ELF-1 (cell line): ENCODE measurements around the gene UBE2L3.
"Not testable (repeated sequence)": the region's sequence is repeated elsewhere in the genome, so short reads cannot be mapped to it uniquely, and the experiment has no call there.

ENCODE experiments used
- DNase-seq: peaks from one replicate; pipeline ENCODE4 v3.0.0-alpha.2; 2016; ENCODE audit warnings: low read depth, low spot score

UBE2L3 gene

DNA sequence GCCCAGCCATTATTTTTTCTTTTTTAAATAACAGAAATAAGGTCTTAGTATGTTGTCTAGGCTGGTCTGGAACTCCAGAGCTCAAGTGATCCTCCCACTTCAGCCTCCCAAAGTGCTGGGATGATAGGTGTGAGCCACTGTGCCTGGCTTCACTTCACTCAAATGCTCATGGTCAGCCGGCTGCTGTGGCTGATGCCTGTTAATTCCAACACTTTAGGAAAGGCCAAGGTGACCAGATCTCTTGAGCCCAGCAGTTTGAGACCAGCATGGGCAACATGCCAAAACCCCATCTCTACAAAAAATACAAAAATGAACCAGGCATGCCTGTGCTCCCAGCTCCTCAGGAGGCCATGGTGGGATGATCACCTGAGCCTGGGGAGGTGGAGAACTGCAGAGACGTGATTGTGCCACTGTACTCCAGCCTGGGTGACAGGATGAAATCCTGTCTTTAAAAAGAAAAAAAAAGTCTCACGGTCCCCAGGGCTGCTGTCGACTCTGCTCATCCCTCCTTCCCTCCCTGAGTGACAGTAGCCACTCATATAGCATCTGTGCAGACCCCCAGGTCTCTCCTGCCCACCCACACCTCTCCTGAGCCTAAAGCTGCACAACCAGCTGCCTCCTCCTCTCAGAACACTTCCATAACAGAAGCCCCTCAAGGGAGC, 58.7 kb downstream of the UBE2L3 start:
- no peak for DNase-seq

GRCh38 chr22:21626735-21627469, 59.4 kb downstream of the UBE2L3 start:
- DNase-seq, result no peak

- no peak for DNase-seq
Measured at GRCh38 chr22:21628386-21629254, 61.1 kb downstream of the UBE2L3 start.

DNA sequence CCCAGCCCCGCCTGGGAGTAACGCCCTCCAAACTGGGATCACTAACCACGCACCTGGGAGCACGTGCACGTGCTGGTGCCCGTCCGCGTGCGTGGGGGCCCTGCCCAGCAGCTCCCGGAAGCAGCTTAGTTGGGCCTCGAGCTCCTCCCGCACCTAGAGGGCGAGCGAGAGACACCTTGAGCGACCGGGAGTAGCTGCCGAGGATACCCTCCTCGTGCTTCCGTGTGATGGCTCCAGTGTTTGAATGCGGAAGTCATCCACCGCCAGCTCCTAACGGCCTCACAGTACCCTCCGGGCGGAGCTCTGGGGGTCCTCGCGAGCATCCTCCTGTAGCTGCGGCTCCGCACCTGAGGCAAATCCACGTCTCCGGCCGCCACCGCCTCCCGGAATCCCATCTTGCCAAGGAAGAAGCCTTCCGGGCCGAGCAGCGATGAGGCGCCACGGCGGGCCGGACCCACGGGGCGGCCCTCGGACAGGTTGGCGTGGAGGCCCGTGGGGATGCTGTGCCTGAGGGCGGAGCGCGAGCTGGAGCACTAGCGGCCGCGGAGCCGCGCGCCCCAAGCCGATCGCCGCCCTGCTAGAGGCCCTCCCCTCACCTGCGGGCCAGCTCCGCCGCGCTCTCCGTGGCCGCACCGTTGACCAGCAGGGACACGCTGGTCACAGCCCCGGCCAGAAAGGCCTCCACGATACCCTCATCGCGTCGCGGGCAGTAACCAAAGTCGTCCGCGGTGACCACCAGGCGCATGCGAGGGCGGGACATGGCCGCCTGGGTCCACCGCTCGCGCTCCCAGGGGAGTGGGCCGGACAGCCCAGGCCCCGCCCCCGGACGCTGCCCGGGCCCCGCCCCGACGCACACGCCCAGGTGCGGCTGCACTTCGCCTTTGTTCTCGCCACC, 62.0 kb downstream of the UBE2L3 start, which contains the start of gene YDJC:
YDJC (minus strand) TSS at position 768 of the 895 bp plus-strand sequence; CDS start at position 760, 8 bp downstream.
- peak; percentile 93 for DNase-seq

- DNase-seq, result no peak
Measured at GRCh38 chr22:21631025-21631424, 63.5 kb downstream of the UBE2L3 start.

- peak; percentile 89 for DNase-seq
Measured at GRCh38 chr22:21632237-21632895, 64.9 kb downstream of the UBE2L3 start, which contains the start of gene CCDC116. TSS of gene CCDC116 (plus strand) at chr22:21632760. CDS start at chr22:21633182, 422 bp downstream.

DNA sequence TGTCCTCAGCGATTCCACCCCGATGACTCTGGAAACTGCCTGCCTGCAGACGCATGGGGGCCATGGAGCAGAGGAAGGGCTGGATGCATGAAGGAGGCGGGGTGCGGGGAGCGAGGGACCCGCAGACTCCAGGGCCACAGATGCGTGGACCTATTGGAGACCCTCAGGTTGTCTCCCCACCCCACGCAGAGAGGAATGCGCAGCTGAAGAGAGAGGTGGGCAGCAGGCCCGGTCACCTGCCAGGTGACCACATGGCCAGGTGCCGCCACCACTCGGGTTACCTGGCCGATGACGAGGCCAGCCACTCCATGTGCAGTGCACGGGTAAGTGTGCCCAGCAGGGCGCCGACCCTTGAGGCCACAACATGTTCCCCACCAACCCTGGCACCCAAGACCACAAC, 65.4 kb downstream of the UBE2L3 start:
- DNase-seq, result no peak

GRCh38 chr22:21633481-21633880, 66.0 kb downstream of the UBE2L3 start:
- no peak for DNase-seq

- no peak for DNase-seq
Measured at GRCh38 chr22:21634081-21634480, 66.6 kb downstream of the UBE2L3 start.

GRCh38 chr22:21634844-21635243, 67.3 kb downstream of the UBE2L3 start:
- no peak for DNase-seq

DNA sequence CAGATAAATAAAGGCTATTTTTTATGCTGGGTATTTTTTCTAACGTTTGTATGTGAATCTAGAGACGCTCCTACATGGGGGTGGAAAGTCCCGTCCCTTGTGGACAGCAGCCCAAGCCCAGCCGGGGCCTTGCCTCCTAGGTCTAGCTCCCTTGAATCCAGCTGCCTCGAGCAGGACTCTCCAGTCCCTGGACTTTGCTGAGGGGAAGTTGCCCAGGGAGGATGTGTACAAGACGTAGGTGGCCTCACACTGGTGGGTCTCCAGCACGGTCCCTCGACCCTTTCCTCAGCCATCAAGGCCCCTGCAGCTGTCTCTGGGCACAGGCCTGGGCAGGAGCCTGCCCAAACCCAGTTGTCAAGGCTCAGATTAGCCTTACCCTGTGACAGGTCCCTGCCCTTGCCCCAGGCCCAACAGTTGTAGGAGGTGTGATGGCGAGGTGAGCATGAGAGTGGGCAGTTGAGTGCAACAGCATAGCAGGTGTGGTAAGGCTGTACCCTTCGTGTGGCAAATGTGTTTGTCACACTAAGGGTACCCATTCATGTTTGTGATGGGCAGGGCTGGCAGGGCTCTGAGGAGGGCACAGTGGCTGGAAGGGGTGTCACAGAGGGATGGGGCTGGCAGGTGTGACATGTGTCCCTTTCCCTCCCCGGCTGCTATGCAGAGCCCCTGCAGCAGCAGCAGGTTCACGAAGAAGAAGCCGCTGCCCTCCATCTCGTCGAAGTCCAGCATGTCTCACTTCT, 68.4 kb downstream of the UBE2L3 start:
- DNase-seq, result no peak

DNA sequence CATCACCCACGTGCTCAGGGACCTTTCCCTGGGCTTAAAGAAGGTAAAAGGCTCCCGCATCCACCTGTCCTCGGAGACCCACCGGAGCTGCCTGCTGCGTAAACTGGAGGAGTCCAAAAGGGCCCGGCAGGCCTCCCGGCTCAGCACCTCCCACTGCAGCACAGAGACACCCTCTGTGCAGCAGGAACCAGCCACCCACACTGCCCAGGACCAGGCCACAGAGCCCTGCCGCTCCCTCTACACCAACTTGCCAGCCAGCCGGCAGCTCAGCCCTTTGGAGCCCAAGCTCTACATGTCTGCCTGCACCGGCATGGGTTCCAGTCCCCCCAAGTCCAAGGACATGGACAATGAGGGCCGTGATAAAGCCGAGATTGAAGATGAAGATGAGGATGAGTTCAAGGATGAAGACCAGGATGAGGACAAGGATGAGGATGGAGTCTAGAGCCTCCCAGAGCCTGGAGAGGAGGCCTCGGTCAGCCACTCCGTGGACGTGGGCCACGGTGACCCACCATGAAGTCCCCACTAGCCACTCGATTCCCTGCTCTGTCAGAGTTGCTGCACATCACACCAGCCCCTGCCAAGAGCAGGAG, 69.2 kb downstream of the UBE2L3 start:
- DNase-seq, result no peak

DNA sequence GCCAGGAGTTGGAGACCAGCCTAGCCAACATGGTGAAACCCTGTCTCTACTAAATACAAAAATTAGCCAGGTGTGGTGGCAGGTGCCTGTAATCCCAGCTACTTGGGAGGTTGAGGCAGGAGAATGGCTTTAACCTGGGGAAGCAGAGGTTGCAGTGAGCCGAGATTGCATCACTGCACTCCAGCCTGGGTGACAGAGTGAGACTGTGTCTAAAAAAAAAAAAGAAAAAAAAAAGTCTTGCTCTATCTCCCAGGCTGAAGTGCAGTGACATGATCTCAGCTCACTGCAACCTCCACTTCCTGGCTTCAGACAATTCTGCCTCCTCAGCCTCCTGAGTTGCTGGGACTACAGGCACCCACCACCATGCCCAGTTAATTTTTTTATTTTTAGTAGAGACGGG, 69.9 kb downstream of the UBE2L3 start:
- not testable (repeated sequence) for DNase-seq

GRCh38 chr22:21639359-21639758, 71.8 kb downstream of the UBE2L3 start:
- DNase-seq, result no peak

GRCh38 chr22:21640810-21641209, 73.3 kb downstream of the UBE2L3 start:
- no peak for DNase-seq

DNA sequence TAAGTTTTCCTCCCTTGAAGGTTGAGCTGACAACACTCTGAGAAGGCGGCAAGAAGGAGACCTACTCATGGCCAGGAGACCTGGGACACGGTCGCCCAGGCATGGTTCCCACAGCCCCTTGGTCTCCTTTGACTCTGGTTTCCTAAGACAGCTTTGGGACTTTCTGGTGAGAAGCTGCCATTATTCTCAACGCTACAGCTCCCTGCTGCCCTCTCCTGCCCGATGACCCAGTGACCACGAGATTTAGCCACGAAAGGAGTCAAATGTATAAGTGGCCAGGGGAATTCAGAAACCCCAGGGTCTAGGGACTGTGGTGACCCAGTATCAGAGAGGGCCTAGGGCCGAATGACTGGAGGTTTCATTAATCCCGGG, 73.9 kb downstream of the UBE2L3 start:
- DNase-seq, result no peak

- DNase-seq, result peak; percentile 99
Measured at GRCh38 chr22:21641789-21642583, 74.5 kb downstream of the UBE2L3 start, which contains the start of gene SDF2L1. TSS of gene SDF2L1 (plus strand) at chr22:21642302. CDS start at chr22:21642337, 35 bp downstream.
